AG04450 (cell line): ENCODE data around the gene GABRQ. TPM values are rescaled to one million over a fixed set of nuclear protein-coding genes. Genes with fewer than 3 reads are reported as not detected.

Experiments
- CTCF ChIA-PET: fragments of 300-600, 350-600 bp; formaldehyde crosslinking; extraction: SDS; loops from one replicate; lab custom pipeline; 2022; ENCODE audit warnings: antibody characterized with exemption, inconsistent platforms; lab: Charles Lee
- POLR2A ChIA-PET: fragments of 350-600 bp; formaldehyde crosslinking; extraction: SDS; loops from one replicate; lab custom pipeline; 2021; ENCODE audit warnings: antibody characterized with exemption, inconsistent platforms; lab: Yijun Ruan, JAX
- DNase-seq: peaks from one replicate; pipeline ENCODE4 v3.0.0-alpha.2; 2011; ENCODE audit warnings: low read depth, low spot score
- H3K27ac ChIP-seq: one replicate; pipeline ENCODE4 v1.5.1; 2012; ENCODE audit warnings: low read depth, low read length, control low read depth
- H3K27me3 ChIP-seq: one replicate; pipeline ENCODE4 v1.6.0; 2012; ENCODE audit warnings: low read length; ENCODE audit not compliant: control insufficient read depth, insufficient read depth
- H3K4me3 ChIP-seq: 2 replicates; pipeline ENCODE4 v1.5.1; 2011; ENCODE audit warnings: mild to moderate bottlenecking, low read depth, low read length, control low read depth
- H3K9me3 ChIP-seq: 2 replicates; pipeline ENCODE4 v1.5.1; 2012; ENCODE audit warnings: low read length; ENCODE audit not compliant: control insufficient read depth, insufficient read depth
- polyA minus RNA-seq: library from RNA; depleted of rRNA, polyadenylated mRNA; stranded (reverse); fragments of >200 nt; gene quantifications from 2 replicates; pipeline ENCODE4 v1.2.3, GENCODE V29; 2011; rRNA and poly(A)+ RNA removed
- polyA plus RNA-seq: library from polyadenylated mRNA; depleted of rRNA; stranded (reverse); fragments of >200 nt; gene quantifications from 2 replicates; pipeline ENCODE4 v1.2.3, GENCODE V29; 2011; rRNA removed
- TF ChIP-seq, protein P1 (sequence below): IDR thresholded peaks from 2 replicates; pipeline ENCODE4 v1.5.1; 2011; ENCODE audit warnings: low read depth, low read length, control low read depth, inconsistent platforms

Gene GABRQ
- polyA plus RNA-seq (0.05 TPM in 2 replicates), polyA minus RNA-seq (0.04 and 0.05 TPM in 2 replicates)

DNA sequence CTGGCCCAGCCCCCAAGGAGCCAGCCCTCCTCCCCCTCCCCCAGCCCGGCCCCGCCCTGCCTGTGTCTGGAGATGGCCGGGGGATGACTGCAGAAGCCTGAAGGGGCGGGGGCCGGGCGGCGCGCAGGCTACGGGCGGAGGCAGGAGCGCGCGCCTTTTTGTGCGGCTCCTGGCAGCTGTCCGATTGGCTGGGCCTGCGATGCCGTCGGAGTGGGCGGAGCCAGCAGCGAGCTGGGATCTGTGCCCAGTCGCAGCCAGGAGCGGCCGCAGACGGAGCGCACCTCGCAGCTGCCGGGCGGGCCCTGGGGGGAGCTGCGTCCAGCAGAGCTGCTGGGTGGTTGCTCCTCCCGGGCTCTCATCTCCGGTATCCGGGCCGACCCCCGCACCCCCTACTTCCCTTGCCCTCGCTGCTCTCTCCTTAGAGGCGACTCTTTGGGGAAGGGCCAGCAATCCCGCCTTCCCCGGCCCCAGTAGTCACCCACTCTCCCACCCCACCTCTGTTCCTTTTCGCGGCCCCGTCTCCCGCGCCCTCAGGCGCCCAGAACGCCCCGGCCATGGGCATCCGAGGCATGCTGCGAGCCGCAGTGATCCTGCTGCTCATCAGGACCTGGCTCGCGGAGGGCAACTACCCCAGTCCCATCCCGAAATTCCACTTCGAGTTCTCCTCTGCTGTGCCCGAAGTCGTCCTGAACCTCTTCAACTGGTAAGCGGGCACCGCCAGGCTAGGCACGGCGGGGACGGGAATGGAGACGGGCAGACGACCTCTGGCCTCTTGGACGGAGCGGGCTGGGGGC, at the start of gene GABRQ:
TSS of gene GABRQ (plus strand) at position 247 of the 794 bp plus-strand sequence. CDS start at position 555, 308 bp downstream.
- no peak within 1 kb of the TSS for H3K4me3 ChIP-seq
- POLR2A ChIA-PET = no interaction called here
- H3K27ac ChIP-seq = no peak within 1 kb of the TSS
- peaks cover 7% of the 10 kb centered on the region for H3K27me3 ChIP-seq
- no peaks in the 10 kb centered on the region for H3K9me3 ChIP-seq
- TF ChIP-seq, protein P1, sequence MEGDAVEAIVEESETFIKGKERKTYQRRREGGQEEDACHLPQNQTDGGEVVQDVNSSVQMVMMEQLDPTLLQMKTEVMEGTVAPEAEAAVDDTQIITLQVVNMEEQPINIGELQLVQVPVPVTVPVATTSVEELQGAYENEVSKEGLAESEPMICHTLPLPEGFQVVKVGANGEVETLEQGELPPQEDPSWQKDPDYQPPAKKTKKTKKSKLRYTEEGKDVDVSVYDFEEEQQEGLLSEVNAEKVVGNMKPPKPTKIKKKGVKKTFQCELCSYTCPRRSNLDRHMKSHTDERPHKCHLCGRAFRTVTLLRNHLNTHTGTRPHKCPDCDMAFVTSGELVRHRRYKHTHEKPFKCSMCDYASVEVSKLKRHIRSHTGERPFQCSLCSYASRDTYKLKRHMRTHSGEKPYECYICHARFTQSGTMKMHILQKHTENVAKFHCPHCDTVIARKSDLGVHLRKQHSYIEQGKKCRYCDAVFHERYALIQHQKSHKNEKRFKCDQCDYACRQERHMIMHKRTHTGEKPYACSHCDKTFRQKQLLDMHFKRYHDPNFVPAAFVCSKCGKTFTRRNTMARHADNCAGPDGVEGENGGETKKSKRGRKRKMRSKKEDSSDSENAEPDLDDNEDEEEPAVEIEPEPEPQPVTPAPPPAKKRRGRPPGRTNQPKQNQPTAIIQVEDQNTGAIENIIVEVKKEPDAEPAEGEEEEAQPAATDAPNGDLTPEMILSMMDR = no peak
- CTCF ChIA-PET = no interaction called here
- no peak for DNase-seq

DNA sequence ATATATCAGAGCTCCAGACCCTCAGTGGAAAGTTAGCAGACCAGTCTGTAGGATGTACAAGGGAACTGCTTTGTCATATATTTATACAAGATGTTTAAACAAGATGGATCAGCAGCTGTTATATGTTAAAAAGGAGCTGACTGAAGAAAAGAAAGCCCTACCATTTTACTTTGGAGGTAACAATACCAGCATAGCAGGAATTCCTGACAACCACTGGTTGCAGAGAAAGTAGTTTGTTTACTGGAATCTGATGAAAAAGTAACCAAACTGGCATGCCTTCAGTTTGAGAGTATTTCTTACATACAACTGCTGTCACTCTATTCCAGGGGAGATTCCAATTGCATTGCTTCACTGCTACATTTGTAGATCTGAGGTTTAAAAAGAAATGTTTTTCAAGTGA, 49.5 kb upstream of the GABRQ start:
- no peak for DNase-seq
- CTCF ChIA-PET = no interaction called here

DNA sequence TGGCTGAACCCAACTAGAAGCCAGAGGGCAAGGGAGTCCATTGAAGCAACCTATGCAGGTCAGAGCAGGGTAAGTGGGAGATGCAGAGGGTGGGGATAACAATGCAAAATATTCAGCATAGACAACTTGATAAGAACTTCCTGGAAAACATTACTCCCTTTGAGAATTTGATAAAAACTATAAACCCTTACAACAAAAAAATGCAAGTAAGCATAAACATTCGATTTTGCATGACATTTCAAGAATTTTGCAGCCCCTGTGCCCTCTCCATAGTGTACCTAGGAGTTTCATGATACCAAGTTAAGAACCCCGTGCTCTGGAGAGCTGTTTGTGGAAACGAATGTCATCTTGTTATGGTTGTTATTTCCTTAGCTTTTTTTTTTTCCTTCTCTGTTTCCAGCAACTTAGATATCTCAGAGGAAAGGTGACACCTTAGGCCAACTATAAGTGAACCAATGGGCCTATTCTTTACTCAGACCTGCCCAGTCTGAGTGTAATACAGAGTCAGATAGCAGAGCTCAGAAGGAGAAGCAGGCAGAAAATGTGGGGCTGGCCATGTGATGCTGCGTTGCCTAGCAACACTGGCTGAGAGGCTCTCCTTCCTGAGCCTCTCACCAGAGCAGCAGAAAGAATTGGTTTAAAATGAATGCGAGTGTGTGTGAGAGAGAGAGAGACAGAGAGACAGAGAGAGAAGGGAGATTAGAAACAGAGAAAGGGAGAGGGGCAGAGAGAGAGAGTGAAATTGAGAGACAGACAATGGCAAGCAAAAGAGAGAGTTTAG, 36.7 kb upstream of the GABRQ start:
- no peak for DNase-seq
- CTCF ChIA-PET = no interaction called here

More for the DNA sequence above, 49.5 kb upstream of the GABRQ start:
- Histone ChIP-seq H3K9me3 (no peaks in the 10 kb centered on the region), H3K4me3 (no peak overlapping the region), H3K27ac (no peak overlapping the region), H3K27me3 (no peaks in the 10 kb centered on the region)
- POLR2A ChIA-PET = no interaction called here
- TF ChIP-seq, protein P1 = no peak

DNA sequence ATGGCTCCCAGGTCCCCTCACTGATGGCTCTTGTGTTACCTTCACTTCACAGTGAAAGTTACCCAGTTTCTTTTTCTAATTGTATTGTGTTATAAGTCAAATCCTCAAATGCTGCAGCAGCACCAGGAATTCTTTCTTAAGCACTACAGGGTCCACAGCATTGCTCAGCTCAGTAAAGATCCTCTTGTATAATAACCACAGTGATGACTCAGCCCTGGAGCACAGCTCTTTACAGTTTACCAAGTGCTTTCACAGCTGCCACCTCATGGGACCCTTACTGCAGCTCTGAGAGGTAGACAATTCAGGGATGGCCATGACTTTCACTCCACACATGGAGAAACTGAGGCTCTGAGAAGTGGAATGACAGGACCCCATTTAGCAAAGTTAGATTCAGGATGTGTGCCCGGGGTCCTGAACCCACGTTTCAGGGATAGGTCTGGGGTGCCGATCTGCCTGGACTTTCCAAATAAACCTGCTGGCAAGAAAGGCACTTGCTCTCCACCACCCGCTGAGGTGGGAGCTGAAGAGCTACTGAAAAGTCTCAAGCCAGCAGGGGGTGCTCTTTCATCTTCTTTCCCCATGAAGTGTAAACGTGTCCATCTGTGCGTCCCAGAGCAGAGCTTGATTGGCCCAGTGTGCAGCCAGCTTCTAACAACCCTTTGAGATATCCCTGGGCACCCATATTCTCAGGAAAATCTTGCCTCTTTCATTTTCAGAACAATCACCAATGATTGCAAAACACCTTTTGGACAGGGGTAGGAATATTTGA, 35.7 kb upstream of the GABRQ start:
- DNase-seq = no peak
- Histone ChIP-seq H3K4me3 (no peak overlapping the region), H3K27me3 (no peaks in the 10 kb centered on the region), H3K27ac (no peak overlapping the region), H3K9me3 (no peaks in the 10 kb centered on the region; the same call in 1 of the 2 replicates)
- TF ChIP-seq, protein P1 = no peak
- POLR2A ChIA-PET = no interaction called here
- CTCF ChIA-PET = no interaction called here

More for the DNA sequence above, 36.7 kb upstream of the GABRQ start:
- no peaks in the 10 kb centered on the region for H3K27me3 ChIP-seq
- no peaks in the 10 kb centered on the region; the same call in 1 of the 2 replicates for H3K9me3 ChIP-seq
- no peak overlapping the region for H3K27ac ChIP-seq
- H3K4me3 ChIP-seq = no peak overlapping the region
- TF ChIP-seq, protein P1 = no peak
- POLR2A ChIA-PET = no interaction called here
